BLaER1 treated with 17β-estradiol and CSF1 and Interleukin-3, amounts not matched to agents 10 nM and 100 nM (cell line): ENCODE measurements around the gene SHISA5.

ENCODE experiments used
- H3K27ac ChIP-seq, 11 experiments: shearing (Covaris generic); formaldehyde crosslinking; 2 replicates each; pipeline ENCODE4 v1.8.1; 2022
- H3K27me3 ChIP-seq, 11 experiments: shearing (Covaris generic); formaldehyde crosslinking; 2 replicates each; pipeline ENCODE4 v1.8.1; 2022
- H3K36me3 ChIP-seq, 11 experiments: shearing (Covaris generic); formaldehyde crosslinking; 2 replicates each; pipeline ENCODE4 v1.8.1; 2022
- H3K4me1 ChIP-seq, 10 experiments: shearing (Covaris generic); formaldehyde crosslinking; 2 replicates each; pipeline ENCODE4 v1.8.1; 2022
- H3K4me2 ChIP-seq, 11 experiments: shearing (Covaris generic); formaldehyde crosslinking; 2 replicates each; pipeline ENCODE4 v1.8.1; 2022
- H3K4me3 ChIP-seq, 10 experiments: shearing (Covaris generic); formaldehyde crosslinking; 2 replicates each; pipeline ENCODE4 v1.8.1; 2022
- H3K9ac ChIP-seq, 11 experiments: shearing (Covaris generic); formaldehyde crosslinking; 2 replicates each; pipeline ENCODE4 v1.8.1; 2022
- H3K9me3 ChIP-seq, 11 experiments: shearing (Covaris generic); formaldehyde crosslinking; replicated peaks in 1 of 11; 2 replicates each; pipeline ENCODE4 v1.8.1; 2022
- H4K20me1 ChIP-seq, 11 experiments: shearing (Covaris generic); formaldehyde crosslinking; 2 replicates each; pipeline ENCODE4 v1.8.1; 2022
- Cebpa-rat ChIP-seq, 11 experiments: shearing (Covaris generic); IDR thresholded peaks; 2 replicates each; pipeline ENCODE4 v1.8.1; 2022

Gene SHISA5

GRCh38 chr3:48518069-48518468, 14.1 kb upstream of the SHISA5 start:
- H4K20me1 ChIP-seq: peaks cover 0 to 9% (median 0%) of the 10 kb centered on the region in 11 experiments; a peak in 3 of 22 replicates
- no peak for TF ChIP-seq Cebpa-rat (IDR thresholded peaks at IDR 0.05)

GRCh38 chr3:48516571-48516970, 12.6 kb upstream of the SHISA5 start:
- Histone ChIP-seq H3K4me3 (no peak overlapping the region), H3K36me3 (peaks cover 0 to 52% (median 35%) of the 10 kb centered on the region in 11 experiments; a peak in 15 of 22 replicates), H3K9ac (peak overlapping the region in 1 of 11 experiments; percentile 7; a peak in 3 of 22 replicates), H3K27ac (no peak overlapping the region), H3K9me3 (no peaks in the 10 kb centered on the region), H4K20me1 (peaks cover 0 to 9% (median 0%) of the 10 kb centered on the region in 11 experiments; a peak in 3 of 22 replicates), H3K27me3 (no peaks in the 10 kb centered on the region), H3K4me2 (peak overlapping the region; percentile 1 to 64 (median 28); a peak in 14 of 22 replicates), H3K4me1 (peaks cover 38 to 68% (median 60%) of the 10 kb centered on the region in 10 experiments)
- TF ChIP-seq Cebpa-rat (IDR thresholded peaks at IDR 0.05): no peak

More at GRCh38 chr3:48518069-48518468, 14.1 kb upstream of the SHISA5 start:
- H3K4me1 ChIP-seq: peaks cover 38 to 82% (median 68%) of the 10 kb centered on the region in 10 experiments
- H3K27ac ChIP-seq: peak overlapping the region in 4 of 11 experiments; percentile 30 to 56 (median 54); a peak in 5 of 22 replicates
- H3K9me3 ChIP-seq: no peaks in the 10 kb centered on the region
- no peaks in the 10 kb centered on the region for H3K27me3 ChIP-seq
- H3K4me3 ChIP-seq: no peak overlapping the region
- peak overlapping the region in 3 of 11 experiments; percentile 4 to 49 (median 29); a peak in 1 of 22 replicates for H3K9ac ChIP-seq
- peaks cover 5 to 62% (median 41%) of the 10 kb centered on the region in 11 experiments; a peak in 15 of 22 replicates for H3K36me3 ChIP-seq
- peak overlapping the region in 5 of 11 experiments; percentile 60 to 77 (median 68); a peak in 4 of 22 replicates for H3K4me2 ChIP-seq

GRCh38 chr3:48514431-48515227, 10.7 kb upstream of the SHISA5 start:
- Histone ChIP-seq H3K27me3 (no peaks in the 10 kb centered on the region), H3K36me3 (peaks cover 0 to 33% (median 16%) of the 10 kb centered on the region in 11 experiments; a peak in 10 of 22 replicates), H3K4me1 (peaks cover 30 to 54% (median 41%) of the 10 kb centered on the region in 10 experiments), H4K20me1 (peaks cover 0 to 9% (median 0%) of the 10 kb centered on the region in 11 experiments; a peak in 3 of 22 replicates), H3K27ac (no peak overlapping the region), H3K9ac (peak overlapping the region in 4 of 11 experiments; percentile 5 to 42 (median 26); a peak in 3 of 22 replicates), H3K4me3 (no peak overlapping the region), H3K9me3 (no peaks in the 10 kb centered on the region), H3K4me2 (peak overlapping the region in 9 of 11 experiments; percentile 14 to 59 (median 50); a peak in 16 of 22 replicates)
- TF ChIP-seq Cebpa-rat (IDR thresholded peaks at IDR 0.05): no peak

DNA sequence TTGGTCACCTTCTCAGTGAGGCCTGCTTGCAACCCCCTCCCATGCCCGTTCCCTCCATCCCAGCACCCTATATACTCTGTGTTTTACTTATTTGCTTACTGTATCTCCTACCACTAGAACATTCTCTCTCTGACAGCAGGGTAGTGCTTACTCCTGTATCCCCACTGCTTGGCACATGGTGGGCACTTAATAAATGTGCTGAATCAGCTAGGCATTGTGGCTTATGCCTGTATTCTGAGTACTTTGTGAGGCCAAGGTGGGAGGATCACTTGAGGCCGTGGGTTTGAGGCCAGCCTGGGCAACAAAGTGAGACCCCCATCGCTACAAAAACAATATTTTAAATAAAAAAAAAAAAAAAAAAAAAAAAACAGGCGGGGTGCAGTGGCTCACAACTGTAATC, 7.6 kb upstream of the SHISA5 start:
- Histone ChIP-seq H3K9me3 (no peaks in the 10 kb centered on the region), H3K4me3 (no peak overlapping the region), H3K36me3 (peaks cover 0 to 5% (median 0%) of the 10 kb centered on the region in 11 experiments; a peak in 2 of 22 replicates), H3K27me3 (no peaks in the 10 kb centered on the region), H3K4me1 (peaks cover 37 to 62% (median 47%) of the 10 kb centered on the region in 10 experiments), H3K9ac (no peak overlapping the region), H3K27ac (no peak overlapping the region), H3K4me2 (no peak overlapping the region), H4K20me1 (peaks cover 0 to 9% (median 0%) of the 10 kb centered on the region in 11 experiments; a peak in 1 of 22 replicates)
- TF ChIP-seq Cebpa-rat (IDR thresholded peaks at IDR 0.05): no peak

- peak overlapping the region in 4 of 11 experiments; percentile 5 to 43 (median 34); a peak in 5 of 22 replicates for H3K9ac ChIP-seq
- H3K4me2 ChIP-seq: peak overlapping the region; percentile 45 to 99 (median 62)
- H3K27me3 ChIP-seq: no peaks in the 10 kb centered on the region; a peak in 1 of 22 replicates
- peak overlapping the region in 7 of 11 experiments; percentile 6 to 58 (median 34); a peak in 10 of 22 replicates for H3K27ac ChIP-seq
- H4K20me1 ChIP-seq: no peaks in the 10 kb centered on the region
- TF ChIP-seq Cebpa-rat (IDR thresholded peaks at IDR 0.05): no peak
- H3K36me3 ChIP-seq: no peaks in the 10 kb centered on the region
- H3K4me3 ChIP-seq: no peak overlapping the region
- peaks cover 56 to 79% (median 62%) of the 10 kb centered on the region in 10 experiments for H3K4me1 ChIP-seq
- H3K9me3 ChIP-seq: no peaks in the 10 kb centered on the region
These were observed 3.5 kb upstream of the SHISA5 start for GRCh38 chr3:48507256-48508061.

DNA sequence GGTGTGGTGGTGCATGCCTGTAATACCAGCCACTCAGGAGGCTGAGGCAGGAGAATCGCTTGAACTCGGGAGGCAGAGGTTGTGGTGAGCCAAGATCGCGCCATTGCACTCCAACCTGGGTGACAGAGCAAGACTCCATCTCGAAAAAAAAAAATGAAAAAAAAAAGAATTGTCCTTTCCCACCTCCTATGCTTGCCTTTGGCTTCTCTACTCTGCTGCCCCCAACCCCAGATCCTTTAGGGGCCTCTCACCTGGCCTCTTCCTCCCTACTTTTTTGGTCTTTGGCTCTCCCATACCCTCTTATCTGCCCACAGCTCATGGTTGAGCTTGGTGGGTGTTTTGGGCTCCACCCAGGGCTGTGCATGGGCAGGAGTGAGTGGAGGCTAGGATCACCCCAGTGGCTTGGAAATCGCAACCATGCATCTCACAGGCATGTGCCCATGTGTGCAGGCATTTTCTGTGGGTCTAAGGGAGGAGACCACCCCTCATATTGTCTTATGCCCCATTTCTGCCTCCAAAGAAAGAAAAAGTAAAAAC, 2.1 kb upstream of the SHISA5 start:
- peak overlapping the region in 9 of 11 experiments; percentile 4 to 99 (median 27); a peak in 9 of 22 replicates for H3K4me2 ChIP-seq
- H4K20me1 ChIP-seq: peaks cover 0 to 12% (median 0%) of the 10 kb centered on the region in 11 experiments; a peak in 3 of 22 replicates
- H3K9ac ChIP-seq: no peak overlapping the region
- no peak for TF ChIP-seq Cebpa-rat (IDR thresholded peaks at IDR 0.05)
- H3K36me3 ChIP-seq: peaks cover 0 to 4% (median under 1%) of the 10 kb centered on the region in 11 experiments; a peak in 10 of 22 replicates
- no peaks in the 10 kb centered on the region for H3K9me3 ChIP-seq
- H3K4me1 ChIP-seq: peaks cover 62 to 89% (median 75%) of the 10 kb centered on the region in 10 experiments
- H3K27me3 ChIP-seq: no peaks in the 10 kb centered on the region; a peak in 1 of 22 replicates
- no peak overlapping the region for H3K4me3 ChIP-seq
- no peak overlapping the region for H3K27ac ChIP-seq

DNA sequence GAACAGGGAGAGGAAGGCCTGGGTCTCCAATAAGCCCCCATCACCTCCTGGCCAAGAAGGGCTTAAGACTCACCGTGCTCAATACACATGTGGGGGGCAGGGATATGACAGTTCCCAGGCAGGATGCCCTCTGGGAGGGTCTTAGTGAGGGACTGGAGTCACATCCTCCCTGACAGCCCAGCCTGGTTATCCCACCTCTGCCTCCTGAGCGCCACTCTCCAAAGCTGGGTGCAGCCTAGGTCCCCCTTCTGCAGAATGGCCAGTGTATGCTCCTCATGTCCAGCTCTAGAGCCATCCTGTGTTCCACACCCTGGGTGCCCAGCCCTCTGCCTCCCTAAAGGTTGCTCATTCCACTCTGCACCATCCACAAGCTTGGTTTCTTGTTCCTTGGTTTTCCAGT, 1.2 kb upstream of the SHISA5 start:
- Histone ChIP-seq H3K27me3 (no peaks in the 10 kb centered on the region; a peak in 1 of 22 replicates), H4K20me1 (peaks cover 0 to 21% (median 0%) of the 10 kb centered on the region in 11 experiments; a peak in 4 of 22 replicates), H3K4me2 (peak overlapping the region; percentile 85 to 99 (median 98); a peak in 21 of 22 replicates), H3K4me1 (peaks cover 62 to 91% (median 77%) of the 10 kb centered on the region in 10 experiments), H3K4me3 (peak overlapping the region in 3 of 10 experiments; percentile 72 to 88 (median 83); a peak in 2 of 20 replicates), H3K36me3 (peaks cover 0 to 13% (median 10%) of the 10 kb centered on the region in 11 experiments; a peak in 13 of 22 replicates), H3K9me3 (no peaks in the 10 kb centered on the region), H3K27ac (peak overlapping the region in 2 of 11 experiments; percentile 81 to 82; a peak in 3 of 22 replicates), H3K9ac (peak overlapping the region in 2 of 11 experiments; percentile 86 to 89; a peak in 2 of 22 replicates)
- TF ChIP-seq Cebpa-rat (IDR thresholded peaks at IDR 0.05): no peak
